ENCODE data around the gene MTF2.

MTF2 gene

DNA sequence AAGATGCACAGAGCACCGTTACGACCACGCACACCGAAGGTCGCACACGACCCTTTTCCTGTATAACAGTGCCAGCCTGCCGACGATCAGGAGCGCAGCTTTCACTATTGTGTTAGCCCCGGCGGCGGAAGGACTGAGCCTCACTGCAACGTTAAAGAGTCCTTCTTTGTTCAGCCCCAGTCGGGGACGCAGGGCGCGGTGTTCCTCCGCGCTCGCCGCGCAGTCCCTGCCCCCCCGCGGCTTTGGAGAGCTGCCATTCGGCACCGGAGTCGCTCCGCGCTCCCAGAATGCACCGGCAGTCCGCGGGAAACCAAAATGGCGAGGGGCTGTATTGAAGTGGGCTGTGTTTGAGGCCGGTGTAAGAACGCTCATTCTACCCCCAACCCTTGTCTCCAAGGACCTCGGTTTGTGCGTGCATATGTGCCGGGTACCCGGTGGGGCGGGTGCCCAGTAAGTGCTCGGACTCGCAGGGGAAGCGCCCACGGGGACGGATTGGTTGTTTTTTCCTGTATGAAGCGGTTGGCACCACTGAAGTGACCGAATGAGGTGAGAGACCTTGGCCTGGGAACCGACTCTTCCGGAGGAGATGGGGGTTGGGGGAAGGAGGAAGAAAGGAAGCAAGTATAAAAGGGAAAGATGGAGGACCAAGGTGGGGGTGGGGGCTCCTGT, at the start of gene MTF2:
TSS of gene MTF2 (plus strand) at position 298 of the 669 bp plus-strand sequence. CDS start at position 542, 244 bp downstream.
- TF ChIP-seq GATA2 (IDR thresholded peaks at IDR 0.05; ENCODE audit: low read depth, low read length) (peak; percentile 37; the same call in 1 of the 2 replicates), GATA3 (IDR thresholded peaks at IDR 0.05; ENCODE audit: low read depth, low read length) (no peak)

DNA sequence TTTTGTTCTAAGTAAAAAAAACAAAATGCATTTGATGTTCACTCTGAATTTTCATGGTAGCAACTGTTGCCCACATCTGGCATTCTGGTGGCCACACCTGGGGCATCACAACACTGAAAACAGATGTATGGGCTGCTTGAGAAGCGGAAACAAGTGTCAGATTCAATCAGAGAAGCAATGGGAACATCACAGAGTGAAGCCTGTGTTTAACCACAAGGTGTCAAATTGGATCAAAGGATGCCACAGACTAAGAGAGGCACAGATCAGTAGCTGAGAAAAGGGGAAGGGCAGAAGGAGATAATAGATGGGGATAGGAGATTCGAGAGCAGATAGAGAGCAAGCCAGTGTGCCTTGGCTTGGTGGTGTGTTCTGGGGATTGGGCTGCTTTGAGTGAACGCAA, 49.8 kb upstream of the MTF2 start:
- TF ChIP-seq GATA2 (IDR thresholded peaks at IDR 0.05; ENCODE audit: low read depth, low read length) = no peak

DNA sequence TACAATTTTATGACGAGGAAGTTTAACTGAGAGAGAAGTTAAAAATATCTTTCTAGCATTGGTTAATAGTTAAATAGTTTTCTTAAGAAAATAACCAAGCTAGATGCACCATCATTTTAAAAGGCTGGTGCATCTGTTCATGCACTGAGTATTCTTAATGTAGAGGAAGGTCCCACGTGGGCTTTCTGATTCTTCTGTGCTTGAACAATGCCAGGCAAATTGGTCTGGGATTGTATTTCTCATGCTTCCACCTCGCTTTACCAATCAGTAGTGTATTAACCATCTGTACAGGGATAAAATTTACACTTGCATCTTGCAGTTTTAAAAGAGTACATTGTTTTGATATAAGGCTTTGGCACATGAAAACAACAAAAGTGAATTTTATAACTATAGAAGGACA, 47.4 kb upstream of the MTF2 start:
- TF ChIP-seq GATA2 (IDR thresholded peaks at IDR 0.05; ENCODE audit: low read depth, low read length) (no peak), GATA3 (IDR thresholded peaks at IDR 0.05; ENCODE audit: low read depth, low read length) (no peak)

DNA sequence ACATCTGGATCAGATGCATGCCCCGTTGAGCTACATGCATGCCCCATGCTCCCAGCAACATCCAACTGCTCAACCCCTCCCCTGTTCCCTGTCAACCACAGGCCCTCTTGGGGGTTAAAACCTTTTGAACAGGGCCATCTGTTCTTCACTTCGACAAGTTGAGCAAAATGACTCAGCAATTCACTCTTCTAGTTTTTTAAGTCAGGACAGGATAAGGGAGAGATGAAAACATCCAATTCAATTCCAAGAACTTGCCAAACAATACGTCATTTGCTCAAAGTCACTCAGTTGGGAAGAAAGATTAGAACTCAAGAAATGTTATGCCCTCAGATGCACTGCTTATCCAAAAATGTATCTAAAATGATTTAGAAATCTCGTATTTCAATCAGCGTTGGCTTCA, 46.1 kb upstream of the MTF2 start:
- TF ChIP-seq GATA3 (IDR thresholded peaks at IDR 0.05; ENCODE audit: low read depth, low read length) (no peak), GATA2 (IDR thresholded peaks at IDR 0.05; ENCODE audit: low read depth, low read length) (no peak)

DNA sequence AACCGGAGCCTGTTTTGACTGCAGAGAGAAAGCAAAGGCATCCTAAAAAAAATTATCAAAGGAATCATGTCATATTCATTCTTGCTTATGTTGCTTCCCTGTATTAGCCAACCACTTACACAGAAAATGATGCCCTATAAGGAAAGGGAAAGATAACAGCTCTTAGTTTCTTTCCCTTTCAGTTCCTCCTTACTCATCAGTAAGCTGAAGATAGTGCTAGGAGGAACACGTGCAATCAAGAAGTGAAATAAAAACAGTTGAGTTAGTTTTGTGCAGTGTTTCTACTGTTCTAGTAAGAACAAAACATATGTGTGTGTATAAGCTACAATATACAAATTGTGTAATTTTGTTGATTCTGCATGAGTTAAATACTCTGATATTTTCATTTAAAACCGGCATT, 45.3 kb upstream of the MTF2 start:
- TF ChIP-seq GATA2 (IDR thresholded peaks at IDR 0.05; ENCODE audit: low read depth, low read length) (no peak), GATA3 (IDR thresholded peaks at IDR 0.05; ENCODE audit: low read depth, low read length) (no peak)

DNA sequence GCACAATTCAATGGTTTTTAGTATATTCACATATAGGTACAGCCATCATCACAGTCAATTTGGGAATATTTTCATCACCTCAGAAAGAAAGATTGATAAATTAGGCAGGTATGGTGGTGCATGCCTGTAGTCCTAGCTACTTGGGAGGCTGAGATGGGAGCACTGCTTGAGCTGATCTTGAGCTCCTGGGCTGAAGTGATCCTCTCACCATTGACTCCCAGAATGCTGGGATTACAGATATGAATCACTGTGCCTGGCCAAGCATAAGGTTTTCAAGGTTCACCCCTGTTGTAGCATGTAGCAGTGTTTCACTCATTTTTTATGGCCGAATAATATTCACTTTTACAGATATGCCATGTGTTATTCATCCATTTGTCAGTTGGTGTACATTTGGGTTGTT, 44.7 kb upstream of the MTF2 start:
- TF ChIP-seq GATA2 (IDR thresholded peaks at IDR 0.05; ENCODE audit: low read depth, low read length) (no peak), GATA3 (IDR thresholded peaks at IDR 0.05; ENCODE audit: low read depth, low read length) (no peak)

DNA sequence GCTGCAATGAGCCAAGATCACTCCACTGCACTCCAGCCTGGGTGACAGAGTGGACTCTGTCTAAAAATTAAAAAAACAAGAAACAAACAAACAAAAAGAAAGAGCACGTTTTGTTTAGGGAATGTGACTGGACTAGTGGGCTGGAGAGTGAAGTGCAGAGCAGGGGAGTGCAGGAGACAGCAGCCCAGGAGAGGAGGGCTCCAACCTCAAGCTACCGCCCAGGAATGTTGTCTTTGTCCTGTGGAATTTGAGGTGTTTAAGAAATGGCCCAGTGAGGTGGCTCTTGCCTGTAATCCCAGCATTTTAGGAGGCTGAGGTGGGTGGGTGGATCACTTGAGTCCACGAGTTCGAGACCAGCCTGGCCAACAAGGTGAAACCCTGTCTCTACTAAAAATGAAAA, 42.4 kb upstream of the MTF2 start:
- TF ChIP-seq GATA3 (IDR thresholded peaks at IDR 0.05; ENCODE audit: low read depth, low read length) = no peak
- no peak for TF ChIP-seq GATA2 (IDR thresholded peaks at IDR 0.05; ENCODE audit: low read depth, low read length)

DNA sequence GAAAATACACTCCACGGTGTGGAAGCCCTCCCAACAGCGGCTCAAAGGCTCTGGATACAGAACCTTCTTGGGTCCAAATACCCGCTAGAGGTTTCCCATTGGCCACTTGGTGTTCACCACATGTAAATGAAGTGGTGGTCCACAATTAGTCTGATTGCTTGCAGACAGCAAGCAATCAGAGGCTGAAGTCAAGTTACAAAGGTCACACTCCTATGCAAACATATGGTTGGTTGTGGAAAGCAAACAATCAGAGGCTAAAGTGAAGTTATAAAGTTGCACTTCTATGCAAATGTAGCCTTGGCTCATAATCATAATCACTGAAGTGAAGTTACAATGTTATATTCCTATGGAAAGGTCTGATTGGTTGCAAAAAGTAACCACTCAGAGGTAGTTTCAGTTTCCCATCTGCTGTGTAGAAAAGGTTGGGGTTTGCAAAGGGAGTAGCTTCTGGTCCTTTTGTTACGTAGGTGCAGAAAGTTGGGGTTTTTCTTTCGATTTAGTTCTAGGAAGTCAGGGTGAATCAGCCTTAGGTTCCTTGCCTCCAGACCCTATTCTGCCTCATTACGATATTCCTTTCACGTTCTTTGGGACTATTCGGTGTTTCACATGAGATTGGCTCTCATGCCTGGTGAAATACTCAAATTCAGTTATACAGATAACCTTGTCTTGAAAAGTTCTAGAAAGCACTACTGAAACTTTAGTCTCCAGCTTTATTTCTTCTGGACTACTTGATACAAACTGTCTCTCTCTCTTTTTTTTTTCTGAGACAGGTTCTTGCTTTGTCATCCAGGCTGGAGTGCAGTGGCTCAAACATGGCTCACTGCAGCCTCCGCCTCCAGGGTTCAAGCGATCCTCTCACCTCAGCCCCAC, 36.7 kb upstream of the MTF2 start:
- TF ChIP-seq GATA3 (IDR thresholded peaks at IDR 0.05; ENCODE audit: low read depth, low read length) = no peak
- no peak for TF ChIP-seq GATA2 (IDR thresholded peaks at IDR 0.05; ENCODE audit: low read depth, low read length)

DNA sequence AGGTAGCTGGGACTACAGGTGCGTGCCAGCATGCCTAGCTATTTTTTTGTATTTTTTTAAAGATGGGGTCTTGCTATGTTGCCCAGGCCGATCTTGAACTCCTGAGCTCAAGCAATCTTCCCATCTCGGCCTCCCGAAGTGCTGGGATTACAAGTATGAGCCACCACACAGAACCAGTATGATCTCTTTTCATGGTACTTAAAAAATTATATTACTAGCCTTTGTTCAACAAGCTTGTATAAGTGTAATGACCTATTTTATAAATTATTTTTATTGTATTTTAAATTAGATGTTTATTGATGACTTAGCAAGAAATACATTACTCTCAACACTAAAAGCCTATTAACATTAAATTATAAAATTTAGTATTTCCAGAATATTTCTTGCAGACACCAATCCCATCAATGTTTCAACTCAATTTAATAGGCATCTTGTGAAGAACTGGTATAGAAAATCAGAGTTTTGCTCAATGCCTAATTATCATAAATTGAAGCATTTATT, 36.0 kb upstream of the MTF2 start:
- TF ChIP-seq GATA2 (IDR thresholded peaks at IDR 0.05; ENCODE audit: low read depth, low read length) (no peak), GATA3 (IDR thresholded peaks at IDR 0.05; ENCODE audit: low read depth, low read length) (no peak)

DNA sequence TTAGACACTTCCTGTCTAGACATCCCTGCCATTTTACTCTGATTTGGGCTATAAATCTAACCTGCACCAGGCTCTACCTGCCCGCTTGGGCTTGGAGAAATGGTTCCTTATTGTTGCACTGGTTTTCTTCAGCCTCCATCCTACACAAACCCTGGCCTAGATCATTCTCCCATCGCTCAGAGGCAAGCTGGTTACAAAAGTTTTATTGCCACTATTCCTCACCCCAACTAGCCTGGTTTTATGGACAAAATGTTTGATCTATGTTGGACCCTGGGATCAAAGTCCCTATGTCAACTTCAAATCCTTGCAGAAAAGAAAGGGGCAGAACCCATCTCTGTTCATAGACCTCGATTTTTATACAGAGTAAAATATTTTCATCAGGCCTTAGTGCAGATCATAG, 31.5 kb upstream of the MTF2 start:
- TF ChIP-seq GATA2 (IDR thresholded peaks at IDR 0.05; ENCODE audit: low read depth, low read length) (no peak), GATA3 (IDR thresholded peaks at IDR 0.05; ENCODE audit: low read depth, low read length) (no peak)

DNA sequence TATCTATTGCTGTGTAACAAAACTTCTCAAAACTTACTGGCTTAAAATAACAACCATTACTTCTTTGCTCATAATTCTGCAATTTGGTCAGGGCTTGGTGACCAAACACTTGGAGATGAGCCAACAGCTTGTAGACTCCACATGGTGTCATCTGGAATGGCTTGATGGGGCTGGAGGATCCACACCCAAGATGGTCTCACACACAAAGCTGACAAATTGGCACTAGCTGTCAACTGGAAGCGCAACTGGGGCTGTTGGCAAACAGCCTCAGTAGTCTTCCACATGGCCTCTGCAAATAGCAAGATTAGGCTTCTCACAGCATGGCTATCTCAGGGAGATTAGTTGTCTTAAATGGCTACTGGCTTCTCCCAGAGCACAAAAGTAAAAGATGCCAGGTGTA, 27.1 kb upstream of the MTF2 start:
- no peak for TF ChIP-seq GATA3 (IDR thresholded peaks at IDR 0.05; ENCODE audit: low read depth, low read length)
- TF ChIP-seq GATA2 (IDR thresholded peaks at IDR 0.05; ENCODE audit: low read depth, low read length) = no peak

DNA sequence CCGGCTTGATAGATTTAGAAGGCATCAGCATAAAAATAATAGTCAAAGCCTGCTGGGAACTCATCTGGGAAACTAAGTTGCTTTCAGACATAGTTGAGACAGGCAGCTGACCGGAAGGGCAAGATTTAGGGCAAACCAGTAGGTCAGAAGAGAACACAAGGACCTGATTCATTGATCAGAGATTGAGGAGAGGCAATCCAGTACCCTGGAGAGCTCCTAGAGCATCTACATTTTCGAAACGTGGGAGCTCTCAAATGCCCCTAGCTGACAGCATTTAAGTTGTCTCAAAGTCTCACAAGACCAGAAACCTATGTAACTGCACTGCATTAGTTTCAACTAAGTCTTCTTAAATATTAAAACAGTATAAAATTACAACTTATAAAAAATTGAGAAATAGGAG, 22.9 kb upstream of the MTF2 start:
- TF ChIP-seq GATA3 (IDR thresholded peaks at IDR 0.05; ENCODE audit: low read depth, low read length) (no peak), GATA2 (IDR thresholded peaks at IDR 0.05; ENCODE audit: low read depth, low read length) (no peak)

DNA sequence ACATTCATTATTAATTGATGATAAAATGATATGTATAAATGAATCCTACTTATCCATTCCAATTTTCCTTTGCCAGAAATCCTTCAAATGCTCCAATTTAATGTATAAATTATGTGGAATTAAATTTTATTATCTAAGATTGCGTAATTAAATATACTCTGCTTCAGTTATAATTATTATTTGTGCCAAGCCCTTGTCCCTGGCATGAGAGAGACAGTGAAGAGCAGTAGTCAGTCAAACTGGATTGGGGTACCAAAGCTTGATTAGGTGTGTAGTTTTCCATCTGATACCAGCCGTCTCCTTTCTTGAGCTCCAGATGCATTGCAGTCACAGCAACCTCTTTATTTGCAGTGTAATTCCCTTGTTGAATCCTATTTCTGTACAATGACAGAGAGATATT, 22.4 kb upstream of the MTF2 start:
- TF ChIP-seq GATA3 (IDR thresholded peaks at IDR 0.05; ENCODE audit: low read depth, low read length) (no peak), GATA2 (IDR thresholded peaks at IDR 0.05; ENCODE audit: low read depth, low read length) (no peak)

DNA sequence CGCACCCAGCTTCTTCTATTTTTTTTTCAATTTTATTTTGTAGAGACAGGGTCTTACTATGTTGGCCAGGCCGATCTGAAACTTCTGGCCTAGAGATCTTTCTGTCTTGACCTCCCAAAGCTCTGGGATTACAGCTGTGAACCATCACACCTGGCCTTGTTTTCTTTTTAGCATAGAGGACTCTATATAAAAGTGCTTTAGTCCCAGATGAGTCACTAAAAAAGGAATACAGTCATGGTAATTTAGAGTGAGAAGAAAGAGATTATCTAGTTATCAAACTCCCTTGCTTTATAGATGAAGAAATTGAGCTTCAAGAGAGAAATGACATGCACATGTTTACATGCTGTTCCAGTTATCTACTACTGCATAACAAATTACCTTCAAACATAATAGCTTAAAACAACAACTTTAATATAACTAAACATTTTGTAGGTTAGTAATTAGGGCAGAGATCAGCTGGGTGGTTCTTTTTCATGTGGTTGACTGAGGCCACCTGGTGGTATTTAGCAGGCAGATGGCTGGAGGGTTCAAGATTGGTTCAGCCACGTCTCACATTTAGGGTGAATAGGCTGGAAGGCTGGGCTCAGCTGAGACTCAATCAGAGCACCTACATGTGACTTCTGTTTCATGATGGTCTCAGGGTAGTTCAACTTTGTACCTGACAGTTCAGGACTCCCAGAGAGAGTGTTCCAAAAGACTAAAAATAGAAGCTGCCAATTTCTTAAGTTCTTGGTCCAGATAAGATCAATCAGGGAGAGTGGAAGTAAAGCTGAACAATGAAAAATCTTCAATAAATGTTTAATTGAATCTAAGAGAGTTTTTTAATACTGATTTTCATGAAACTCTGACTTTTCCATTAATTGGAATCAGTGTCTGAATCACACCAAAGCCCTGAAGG, 16.9 kb upstream of the MTF2 start:
- no peak for TF ChIP-seq GATA3 (IDR thresholded peaks at IDR 0.05; ENCODE audit: low read depth, low read length)
- TF ChIP-seq GATA2 (IDR thresholded peaks at IDR 0.05; ENCODE audit: low read depth, low read length) = no peak
